Measurements from ENCODE around the gene SMARCAL1. TPM values are rescaled to one million over a fixed set of nuclear protein-coding genes. Genes with fewer than 3 reads are reported as not detected.

SMARCAL1 gene
- total and polyA plus RNA-seq, 9 of the 15 experiments (the other 6 are each of a cell fraction or from before 2014, with no cell fraction given) = 8.2 to 27.9 (median 12.4) TPM

GRCh38 chr2:216464104-216464720, 51.9 kb downstream of the SMARCAL1 start:
- in situ Hi-C loops (cut with MboI) = no loop called here
- ATAC-seq = no peak

More at GRCh38 chr2:216464104-216464720, 51.9 kb downstream of the SMARCAL1 start:
- Histone ChIP-seq H4K20me1 (replicated peaks; ENCODE audit: control insufficient read depth, insufficient read depth, low read length) (no peaks in the 10 kb centered on the region), H3K4me3 (no peak overlapping the region), H3K9me1 (ENCODE audit: control insufficient read depth, insufficient read depth, low read length) (no peaks in the 10 kb centered on the region), H2AFZ (ENCODE audit: low read depth, low read length) (no peak overlapping the region), H3K4me2 (ENCODE audit: insufficient read depth, low read length) (no peak overlapping the region), H3K79me2 (ENCODE audit: control insufficient read depth, insufficient read depth, low read length) (no peaks in the 10 kb centered on the region), H3K27me3 (ENCODE audit: control insufficient read depth in 2 of 2, insufficient read depth in 2 of 2, low read length in 2 of 2) (no peaks in the 10 kb centered on the region), H3K4me1 (replicated peaks in 1 of 2; ENCODE audit: control insufficient read depth in 2 of 2, insufficient read depth in 2 of 2, low read length in 2 of 2) (no peaks in the 10 kb centered on the region), H3K36me3 (ENCODE audit: control insufficient read depth, insufficient read depth, low read length) (peaks cover 9% of the 10 kb centered on the region; the same call in 1 of the 3 replicates), H3K27ac (ENCODE audit: extremely low read depth, low read depth, low read length) (no peak overlapping the region), H3K9me3 (replicated peaks; ENCODE audit: control insufficient read depth, insufficient read depth, low read depth, low read length) (no peaks in the 10 kb centered on the region), H3K9ac (ENCODE audit: insufficient read depth in 1 of 2, low read depth in 2 of 2, low read length in 2 of 2) (no peak overlapping the region)
- TF ChIP-seq ZNF318 (IDR thresholded peaks at IDR 0.05; ENCODE audit: borderline replicate concordance in 1 of 2, low read depth in 1 of 2) (no peak), ZFP36 (IDR thresholded peaks at IDR 0.05; ENCODE audit: low read depth, low read length, partially characterized antibody) (no peak), NRF1 (conservative IDR thresholded peaks at IDR 0.05 in 1 of 2, IDR thresholded peaks at IDR 0.05 in 1 of 2) (no peak), RBM25 (IDR thresholded peaks at IDR 0.05; ENCODE audit: low read depth, low read length, severe bottlenecking) (no peak), POLR2AphosphoS5 (IDR thresholded peaks at IDR 0.05; ENCODE audit: control insufficient read depth, insufficient read depth, low read depth, low read length) (no peak)
- TF ChIP-seq, protein P1, sequence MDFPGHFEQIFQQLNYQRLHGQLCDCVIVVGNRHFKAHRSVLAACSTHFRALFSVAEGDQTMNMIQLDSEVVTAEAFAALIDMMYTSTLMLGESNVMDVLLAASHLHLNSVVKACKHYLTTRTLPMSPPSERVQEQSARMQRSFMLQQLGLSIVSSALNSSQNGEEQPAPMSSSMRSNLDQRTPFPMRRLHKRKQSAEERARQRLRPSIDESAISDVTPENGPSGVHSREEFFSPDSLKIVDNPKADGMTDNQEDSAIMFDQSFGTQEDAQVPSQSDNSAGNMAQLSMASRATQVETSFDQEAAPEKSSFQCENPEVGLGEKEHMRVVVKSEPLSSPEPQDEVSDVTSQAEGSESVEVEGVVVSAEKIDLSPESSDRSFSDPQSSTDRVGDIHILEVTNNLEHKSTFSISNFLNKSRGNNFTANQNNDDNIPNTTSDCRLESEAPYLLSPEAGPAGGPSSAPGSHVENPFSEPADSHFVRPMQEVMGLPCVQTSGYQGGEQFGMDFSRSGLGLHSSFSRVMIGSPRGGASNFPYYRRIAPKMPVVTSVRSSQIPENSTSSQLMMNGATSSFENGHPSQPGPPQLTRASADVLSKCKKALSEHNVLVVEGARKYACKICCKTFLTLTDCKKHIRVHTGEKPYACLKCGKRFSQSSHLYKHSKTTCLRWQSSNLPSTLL (IDR thresholded peaks at IDR 0.05) = no peak
- intact Hi-C loops (cut with micrococcal nuclease) = no loop called here
- DNase-seq (ENCODE audit: extremely low read depth in 1 of 4, low spot score in 3 of 4) (no peak), FAIRE-seq (no peak)
- CTCF ChIA-PET (ENCODE audit: low intra/inter-chr PET ratio) = no interaction called here
- WGBS (ENCODE audit: insufficient coverage, low coverage, missing lambda C conversion rate) = 88% methylated on average over 6 of the region's 6 CpGs
- POLR2A ChIA-PET = interaction anchor here (0.6 kb wide), 1 partner anchor 40 kb away, joined by 4 read pairs; no protein-coding TSS in a partner anchor
- no TSS peak for BruUV-seq (replicated peaks)

All from K562 (cell line).